Endothelial cell of umbilical vein (primary cell): ENCODE results near the gene CCDC146. TPM values are rescaled to one million over a fixed set of nuclear protein-coding genes. Genes with fewer than 3 reads are reported as not detected.

Experiments
- BruUV-seq: library from RNA; stranded (reverse); fragments of 400-500 nt; replicated peaks from 2 replicates; lab custom pipeline; 2021; lab: Mats Ljungman, UMichigan
- CTCF ChIA-PET: fragments of 300-600, 350-600 bp; sonication (Branson Sonifier 250); formaldehyde crosslinking; loops from one replicate; lab custom pipeline; 2021; ENCODE audit warnings: antibody characterized with exemption, inconsistent platforms; lab: Charles Lee
- POLR2A ChIA-PET: fragments of 300-600, 350-600 bp; sonication (Branson Sonifier 250); formaldehyde crosslinking; loops from one replicate; lab custom pipeline; 2021; ENCODE audit warnings: antibody characterized with exemption, inconsistent platforms; lab: Charles Lee
- DNase-seq: peaks from one replicate; pipeline ENCODE4 v3.0.0-alpha.2; 2011; ENCODE audit warnings: low read depth, low spot score
- FAIRE-seq: peaks from 2 replicates; lab custom pipeline; 2011; peaks lifted over from hg19 to GRCh38; lab: Jason Lieb, UNC
- H2AFZ ChIP-seq: 2 replicates; pipeline ENCODE4 v1.6.0; 2012; ENCODE audit warnings: low read depth, low read length, control low read depth, inconsistent platforms
- H3K27ac ChIP-seq: 2 replicates; pipeline ENCODE4 v1.5.1; 2011; ENCODE audit warnings: low read depth, mild to moderate bottlenecking, control low read depth, low read length, moderate library complexity; ENCODE audit not compliant: insufficient read depth
- H3K27me3 ChIP-seq, 2 experiments: 2 replicates each; pipeline versions ENCODE4 v1.6.0 to v1.6.1; 2011; ENCODE audit warnings: low read length in 2 of 2, mixed read lengths in 1 of 2; ENCODE audit not compliant: control insufficient read depth in 2 of 2, insufficient read depth in 2 of 2
- H3K36me3 ChIP-seq, 2 experiments: 2 replicates in 1 of 2; 3 replicates in 1 of 2; pipeline ENCODE4 v1.5.1; 2011; ENCODE audit warnings: low read length in 2 of 2, mild to moderate bottlenecking in 1 of 2, moderate library complexity in 1 of 2; ENCODE audit not compliant: control insufficient read depth in 2 of 2, insufficient read depth in 2 of 2; ENCODE audit errors: extremely low read depth in 1 of 2
- H3K4me1 ChIP-seq: 3 replicates; pipeline ENCODE4 v1.5.1; 2011; ENCODE audit warnings: mild to moderate bottlenecking, low read length; ENCODE audit not compliant: control insufficient read depth, insufficient read depth; ENCODE audit errors: extremely low read depth
- H3K4me2 ChIP-seq: 2 replicates; pipeline ENCODE4 v1.6.1; 2011; ENCODE audit warnings: low read length, control low read depth, mixed read lengths; ENCODE audit not compliant: insufficient read depth
- H3K4me3 ChIP-seq, 3 experiments: fragments of 200-600 bp in 1 of 3; sonication (generic), shearing (Covaris generic) in 1 of 3; replicated peaks in 1 of 3; 2 replicates each; pipeline ENCODE4 v1.5.1; 2011 to 2016; ENCODE audit warnings: control low read depth in 3 of 3, low read length in 3 of 3, mild to moderate bottlenecking in 2 of 3, inconsistent platforms in 1 of 3, low read depth in 1 of 3, moderate library complexity in 1 of 3; ENCODE audit not compliant: insufficient read depth in 1 of 3
- H3K79me2 ChIP-seq: 2 replicates; pipeline ENCODE4 v1.6.0; 2012; ENCODE audit warnings: low read length, inconsistent platforms; ENCODE audit not compliant: control insufficient read depth, insufficient read depth
- H3K9ac ChIP-seq: replicated peaks from 2 replicates; pipeline ENCODE3; 2011; ENCODE audit warnings: low read length, control low read depth; ENCODE audit not compliant: insufficient read depth; ENCODE audit errors: extremely low read depth
- H3K9me1 ChIP-seq: replicated peaks from 3 replicates; pipeline ENCODE4 v1.6.0; 2011; ENCODE audit warnings: mild to moderate bottlenecking, low read length; ENCODE audit not compliant: control insufficient read depth, insufficient read depth; ENCODE audit errors: extremely low read depth
- H3K9me3 ChIP-seq: replicated peaks from 2 replicates; pipeline ENCODE4 v1.5.1; 2012; ENCODE audit warnings: low read length, inconsistent platforms; ENCODE audit not compliant: control insufficient read depth, insufficient read depth
- H4K20me1 ChIP-seq: replicated peaks from 2 replicates; pipeline ENCODE3; 2011; ENCODE audit warnings: mild to moderate bottlenecking, low read length; ENCODE audit not compliant: control insufficient read depth, insufficient read depth; ENCODE audit errors: extremely low read depth
- EZH2 ChIP-seq: IDR thresholded peaks from 2 replicates; pipeline ENCODE4 v1.6.1; 2012; ENCODE audit warnings: borderline replicate concordance, low read depth, mild to moderate bottlenecking, moderate library complexity, low read length, inconsistent platforms; ENCODE audit not compliant: severe bottlenecking
- FOS ChIP-seq: IDR thresholded peaks from 2 replicates; pipeline ENCODE4 v1.6.1; 2011; ENCODE audit warnings: mild to moderate bottlenecking, low read length, moderate library complexity, borderline replicate concordance; ENCODE audit not compliant: insufficient read depth
- GATA2 ChIP-seq: IDR thresholded peaks from 2 replicates; pipeline ENCODE4 v1.7.0; 2011; ENCODE audit warnings: low read depth, mild to moderate bottlenecking, moderate library complexity, mixed read lengths, low read length; ENCODE audit not compliant: insufficient read length, insufficient read depth
- JUN ChIP-seq: IDR thresholded peaks from 2 replicates; pipeline ENCODE4 v1.6.1; 2011; ENCODE audit warnings: borderline replicate concordance, low read depth; ENCODE audit not compliant: insufficient read length, insufficient read depth
- MYC ChIP-seq: IDR thresholded peaks from one replicate; pipeline ENCODE4 v1.6.1; 2011; ENCODE audit warnings: mild to moderate bottlenecking, low read depth, low read length
- POLR2A ChIP-seq: IDR thresholded peaks from 2 replicates; pipeline ENCODE4 v1.6.1; 2012; ENCODE audit warnings: low read depth, mild to moderate bottlenecking, control low read depth, low read length
- POLR2AphosphoS5 ChIP-seq: IDR thresholded peaks from 2 replicates; pipeline ENCODE4 v1.6.1; 2012; ENCODE audit warnings: low read depth, mild to moderate bottlenecking, control low read depth, low read length, moderate library complexity; ENCODE audit not compliant: insufficient read depth
- dilution Hi-C: fragments of 300-500 bp; cut with MboI; formaldehyde crosslinking; loops from one replicate; pipeline ENCODE4 v1.15.0; 2019; ENCODE audit warnings: low sequenced_read_pairs; ENCODE audit not compliant: extremely low pct_ligation_motif_present
- intact Hi-C: fragments of 100-400 bp; cut with micrococcal nuclease; formaldehyde crosslinking; loops from one replicate; pipeline ENCODE4 v1.10.0; 2022
- polyA plus RNA-seq, 4 experiments: library from polyadenylated mRNA; depleted of rRNA in 3 of 4; stranded (reverse) in 3 of 4; unstranded in 1 of 4; fragments of >200 nt; gene quantifications; 2 replicates each; pipeline versions ENCODE4 v1.2.1 to v1.2.3, GENCODE V29; 2011 to 2012; ENCODE audit warnings: missing spikeins in 1 of 4
- total RNA-seq: library from RNA; stranded (reverse); gene quantifications from 2 replicates; pipeline ENCODE4 v1.2.3, GENCODE V29; 2021
- TF ChIP-seq, protein P1 (sequence below), 2 donors: IDR thresholded peaks; 1 replicate in 1 of 2; 2 replicates in 1 of 2; pipeline ENCODE4 v1.5.1; 2011; ENCODE audit warnings: low read length in 2 of 2, mild to moderate bottlenecking in 2 of 2, moderate library complexity in 2 of 2, control low read depth in 1 of 2, inconsistent platforms in 1 of 2, low read depth in 1 of 2; ENCODE audit not compliant: insufficient read depth in 1 of 2; ENCODE audit errors: extremely low read depth in 1 of 2
- TF ChIP-seq, protein P2 (sequence below): IDR thresholded peaks from 2 replicates; pipeline ENCODE4 v1.6.1; 2011; ENCODE audit not compliant: insufficient read depth, insufficient read length

CCDC146 gene
- total and polyA plus RNA-seq, 2 donors (not counting 3 experiments of a cell fraction or from before 2014, with no cell fraction given): 0.65 to 2.2 TPM

DNA sequence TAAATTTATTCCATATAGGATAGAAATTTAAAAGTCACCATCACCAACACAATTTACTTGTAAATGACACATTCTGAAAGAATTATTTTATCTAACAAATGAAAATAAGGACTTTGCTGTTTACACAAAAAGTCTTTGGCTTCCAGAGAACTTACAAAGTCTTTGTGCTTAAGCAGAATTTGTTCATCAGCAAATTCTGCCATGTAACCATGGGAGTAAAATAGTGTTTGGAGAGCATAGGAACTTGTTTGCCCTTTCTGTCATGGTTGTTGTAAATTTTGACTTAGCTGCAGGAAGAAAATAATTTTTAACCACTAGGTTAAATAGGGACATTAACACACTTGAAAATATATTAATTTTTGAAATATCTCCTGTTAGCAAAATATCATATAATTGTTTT, 62.0 kb downstream of the CCDC146 start:
- no peaks in the 10 kb centered on the region for H3K9me3 ChIP-seq
- TF ChIP-seq EZH2 (no peak), MYC (no peak), POLR2AphosphoS5 (no peak)
- TF ChIP-seq, protein P1, sequence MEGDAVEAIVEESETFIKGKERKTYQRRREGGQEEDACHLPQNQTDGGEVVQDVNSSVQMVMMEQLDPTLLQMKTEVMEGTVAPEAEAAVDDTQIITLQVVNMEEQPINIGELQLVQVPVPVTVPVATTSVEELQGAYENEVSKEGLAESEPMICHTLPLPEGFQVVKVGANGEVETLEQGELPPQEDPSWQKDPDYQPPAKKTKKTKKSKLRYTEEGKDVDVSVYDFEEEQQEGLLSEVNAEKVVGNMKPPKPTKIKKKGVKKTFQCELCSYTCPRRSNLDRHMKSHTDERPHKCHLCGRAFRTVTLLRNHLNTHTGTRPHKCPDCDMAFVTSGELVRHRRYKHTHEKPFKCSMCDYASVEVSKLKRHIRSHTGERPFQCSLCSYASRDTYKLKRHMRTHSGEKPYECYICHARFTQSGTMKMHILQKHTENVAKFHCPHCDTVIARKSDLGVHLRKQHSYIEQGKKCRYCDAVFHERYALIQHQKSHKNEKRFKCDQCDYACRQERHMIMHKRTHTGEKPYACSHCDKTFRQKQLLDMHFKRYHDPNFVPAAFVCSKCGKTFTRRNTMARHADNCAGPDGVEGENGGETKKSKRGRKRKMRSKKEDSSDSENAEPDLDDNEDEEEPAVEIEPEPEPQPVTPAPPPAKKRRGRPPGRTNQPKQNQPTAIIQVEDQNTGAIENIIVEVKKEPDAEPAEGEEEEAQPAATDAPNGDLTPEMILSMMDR (IDR thresholded peaks at IDR 0.05; ENCODE audit: extremely low read depth in 1 of 2, insufficient read depth in 1 of 2, low read depth in 1 of 2, low read length in 2 of 2): no peak
- CTCF ChIA-PET: no interaction called here
- H4K20me1 ChIP-seq: no peaks in the 10 kb centered on the region
- H3K4me2 ChIP-seq: no peak overlapping the region
- intact Hi-C loops (no loop called here), dilution Hi-C loops (no loop called here)
- no peak overlapping the region for H2AFZ ChIP-seq
- no peaks in the 10 kb centered on the region for H3K36me3 ChIP-seq
- FAIRE-seq (no peak), DNase-seq (no peak)
- BruUV-seq: no TSS peak
- H3K27ac ChIP-seq: no peak overlapping the region
- no peaks in the 10 kb centered on the region for H3K27me3 ChIP-seq
- no peak overlapping the region for H3K9ac ChIP-seq
- no peaks in the 10 kb centered on the region for H3K79me2 ChIP-seq
- no peak overlapping the region for H3K4me3 ChIP-seq
- H3K4me1 ChIP-seq: no peaks in the 10 kb centered on the region
- H3K9me1 ChIP-seq: no peaks in the 10 kb centered on the region
- POLR2A ChIA-PET: no interaction called here

DNA sequence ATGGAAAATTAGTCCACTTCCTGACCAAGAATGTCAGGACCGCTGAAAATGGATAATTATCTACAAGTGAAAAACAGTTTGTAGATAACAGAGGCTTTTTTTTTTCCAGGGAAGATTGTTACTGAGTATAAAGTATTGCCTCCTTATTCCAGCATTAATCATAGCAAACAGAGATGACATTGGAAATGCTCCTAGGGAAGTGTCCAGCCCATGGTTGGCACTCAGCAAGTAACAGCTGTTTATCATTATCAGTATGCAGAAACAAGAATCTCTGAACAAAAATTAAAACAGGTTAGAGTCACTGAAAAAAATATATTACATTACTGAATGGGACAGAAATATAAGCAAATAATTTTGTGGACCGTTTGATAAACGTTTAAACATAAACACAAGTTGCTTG, 62.6 kb downstream of the CCDC146 start:
- Histone ChIP-seq H3K27ac (no peak overlapping the region), H2AFZ (no peak overlapping the region), H3K36me3 (no peaks in the 10 kb centered on the region), H3K4me1 (no peaks in the 10 kb centered on the region), H3K9me3 (no peaks in the 10 kb centered on the region), H3K4me3 (no peak overlapping the region), H4K20me1 (no peaks in the 10 kb centered on the region), H3K9me1 (no peaks in the 10 kb centered on the region), H3K4me2 (no peak overlapping the region), H3K27me3 (no peaks in the 10 kb centered on the region), H3K9ac (no peak overlapping the region), H3K79me2 (no peaks in the 10 kb centered on the region)
- TF ChIP-seq EZH2 (no peak), POLR2AphosphoS5 (no peak), MYC (no peak), JUN (no peak), FOS (no peak), POLR2A (no peak), GATA2 (no peak)
- TF ChIP-seq, protein P2, sequence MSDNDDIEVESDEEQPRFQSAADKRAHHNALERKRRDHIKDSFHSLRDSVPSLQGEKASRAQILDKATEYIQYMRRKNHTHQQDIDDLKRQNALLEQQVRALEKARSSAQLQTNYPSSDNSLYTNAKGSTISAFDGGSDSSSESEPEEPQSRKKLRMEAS: no peak
- TF ChIP-seq, protein P1 (IDR thresholded peaks at IDR 0.05; ENCODE audit: extremely low read depth in 1 of 2, insufficient read depth in 1 of 2, low read depth in 1 of 2, low read length in 2 of 2): no peak
- dilution Hi-C loops (no loop called here), intact Hi-C loops (no loop called here)
- no TSS peak for BruUV-seq
- no peak for FAIRE-seq
- DNase-seq: no peak
- CTCF ChIA-PET: interaction anchor here (1.0 kb wide), 1 partner anchor 62 kb away, joined by 3 read pairs; no protein-coding TSS in a partner anchor
- POLR2A ChIA-PET: no interaction called here
